Activated T-cell treated with anti-CD3 and anti-CD28 coated beads for 24 hours (primary cell): ENCODE measurements around the gene CLCN5.
"Not testable (repeated sequence)": the region's sequence is repeated elsewhere in the genome, so short reads cannot be mapped to it uniquely, and the experiment has no call there.

Experiments
- DNase-seq: peaks from one replicate; pipeline ENCODE4 v3.0.0-alpha.2; 2020; ENCODE audit warnings: low read depth

The CLCN5 gene

GRCh38 chrX:49996474-49996873, 74.1 kb downstream of the CLCN5 start:
- DNase-seq: no peak

DNA sequence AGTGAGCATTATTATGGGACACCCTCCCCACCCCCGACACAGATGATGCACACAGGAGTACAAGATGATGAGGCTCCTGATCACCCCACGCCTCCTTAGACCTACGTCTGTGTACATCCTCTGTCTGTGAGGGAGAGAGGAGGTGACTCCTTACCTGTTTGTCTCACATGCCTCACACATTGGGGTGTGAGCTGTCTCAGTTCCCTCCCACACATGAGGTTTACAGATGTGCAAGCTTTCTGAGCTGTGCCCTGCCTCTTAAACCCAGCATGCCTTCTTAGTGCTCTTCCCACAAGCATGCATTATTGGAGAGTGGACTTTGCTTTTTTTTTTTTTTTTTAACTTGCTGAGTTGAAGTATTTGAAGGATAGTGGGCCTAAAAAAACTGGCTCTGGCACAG, 76.7 kb downstream of the CLCN5 start:
- DNase-seq: no peak

DNA sequence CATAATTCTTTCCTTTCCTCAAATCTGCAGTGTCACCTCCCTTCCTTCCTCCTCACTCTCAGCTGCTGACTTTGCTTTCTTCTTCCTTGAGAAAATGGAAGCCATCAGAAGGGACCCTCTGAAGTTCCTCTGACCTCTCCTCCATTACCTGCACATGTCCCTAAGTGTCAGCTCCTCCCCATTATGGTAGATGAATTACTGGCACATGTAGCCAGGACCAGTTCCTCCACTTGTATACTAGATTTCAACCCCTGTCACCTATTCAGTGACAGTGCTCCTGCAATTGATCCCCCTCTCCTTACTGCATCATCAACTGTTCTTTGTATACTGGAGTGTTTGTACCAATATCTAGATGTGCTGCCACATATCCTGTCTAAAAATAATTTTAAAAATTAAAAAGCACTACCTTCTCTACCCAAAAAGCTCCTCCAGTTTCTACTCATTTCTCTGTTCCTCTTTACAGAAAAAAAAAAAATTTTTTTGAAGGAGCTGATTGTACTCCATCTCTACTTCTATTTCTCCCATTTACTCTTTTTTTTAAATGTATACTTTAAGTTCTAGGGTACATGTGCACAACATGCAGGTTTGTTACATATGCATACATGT, 78.6 kb downstream of the CLCN5 start:
- DNase-seq: no peak

DNA sequence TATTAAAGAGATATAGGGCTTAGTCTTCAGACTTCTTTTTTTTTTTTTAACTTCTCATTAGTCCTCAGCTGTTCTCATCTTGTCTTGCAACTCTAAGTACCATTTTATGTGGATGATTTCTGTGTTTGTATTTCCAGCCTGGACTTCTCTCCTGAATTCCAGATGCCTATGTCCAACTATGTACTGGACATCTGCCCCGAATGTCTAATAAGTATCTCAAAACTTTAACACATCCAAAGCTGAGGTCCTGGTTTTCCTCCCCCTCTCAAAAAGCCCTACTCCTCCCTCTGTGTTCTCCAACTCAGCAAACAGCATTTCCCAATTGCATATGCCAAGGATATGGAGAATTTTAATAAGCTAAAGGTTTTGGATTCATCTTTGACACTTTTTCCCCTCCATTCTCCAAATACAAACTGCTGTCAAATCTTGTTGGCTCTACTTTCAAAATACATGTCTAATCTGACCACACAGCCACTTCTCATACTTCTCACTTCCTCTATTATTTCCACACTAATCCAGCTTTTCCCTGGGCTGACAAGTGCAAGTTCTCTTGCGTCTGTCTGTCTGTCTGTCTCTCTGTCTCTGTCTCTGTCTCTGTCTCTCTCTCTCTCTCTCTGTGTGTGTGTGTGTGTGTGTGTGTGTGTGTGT, 79.8 kb downstream of the CLCN5 start:
- no peak for DNase-seq

GRCh38 chrX:50003467-50003866, 81.1 kb downstream of the CLCN5 start:
- DNase-seq: no peak

DNA sequence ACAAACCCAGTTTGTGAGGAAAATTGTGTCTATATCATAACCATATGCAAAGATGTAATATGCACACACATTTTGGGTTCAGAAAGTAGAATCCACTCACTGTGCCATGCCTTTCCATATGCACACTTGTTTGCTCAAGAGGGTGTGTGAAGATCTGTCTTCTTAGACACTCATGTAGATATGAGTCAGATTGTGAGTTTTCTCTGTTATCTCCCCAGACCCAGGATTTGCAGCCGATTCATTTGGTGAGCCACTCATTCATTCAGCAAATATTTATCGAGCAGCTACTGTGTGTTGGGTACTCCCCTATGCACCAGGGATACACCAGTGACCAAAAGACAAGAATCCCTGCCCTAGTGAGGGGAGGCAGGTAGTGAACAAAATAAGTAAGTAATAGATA, 81.5 kb downstream of the CLCN5 start:
- no peak for DNase-seq

- not testable (repeated sequence) for DNase-seq
Measured at GRCh38 chrX:50025591-50025990, 103.2 kb downstream of the CLCN5 start.

DNA sequence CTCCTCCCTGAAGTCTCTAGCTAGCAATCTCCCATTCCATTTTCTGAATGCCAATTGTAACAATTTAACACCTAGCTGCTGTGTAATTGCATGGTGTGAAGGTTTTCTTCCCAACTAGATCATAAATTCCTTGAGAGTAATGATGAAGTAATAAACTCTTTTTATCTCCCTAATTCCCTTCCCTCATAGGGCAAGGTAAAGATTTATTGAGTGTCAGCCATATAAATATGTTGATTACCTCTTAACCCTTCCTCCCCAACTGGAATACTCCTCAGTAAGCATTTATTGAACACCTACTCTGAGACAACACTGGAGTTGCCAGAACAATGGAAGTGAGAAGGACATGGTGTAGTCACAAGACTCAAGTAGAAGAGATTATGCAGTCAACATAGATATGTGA, 112.7 kb downstream of the CLCN5 start:
- DNase-seq: no peak

- DNase-seq: no peak
Measured at GRCh38 chrX:50036426-50036825, 114.0 kb downstream of the CLCN5 start.

GRCh38 chrX:50045823-50046222, 123.4 kb downstream of the CLCN5 start:
- no peak for DNase-seq

DNA sequence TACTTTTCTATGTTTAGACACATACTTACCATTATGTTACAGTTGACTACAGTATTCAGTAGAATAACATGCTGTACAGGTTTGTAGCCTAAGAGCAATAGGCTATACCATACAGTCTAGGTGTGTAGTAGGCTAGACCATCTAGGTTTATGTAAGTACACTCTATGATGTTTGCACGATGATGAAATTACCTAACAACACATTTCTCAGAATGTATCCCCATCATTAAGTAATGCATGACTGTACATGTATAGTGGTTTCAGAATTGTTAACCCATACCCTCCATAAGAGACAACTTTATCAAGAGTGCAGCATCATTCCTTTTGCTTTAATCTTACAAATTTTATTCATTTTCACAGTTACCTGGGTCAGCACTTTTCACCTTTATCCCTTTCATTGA, 126.8 kb downstream of the CLCN5 start:
- DNase-seq: no peak

DNA sequence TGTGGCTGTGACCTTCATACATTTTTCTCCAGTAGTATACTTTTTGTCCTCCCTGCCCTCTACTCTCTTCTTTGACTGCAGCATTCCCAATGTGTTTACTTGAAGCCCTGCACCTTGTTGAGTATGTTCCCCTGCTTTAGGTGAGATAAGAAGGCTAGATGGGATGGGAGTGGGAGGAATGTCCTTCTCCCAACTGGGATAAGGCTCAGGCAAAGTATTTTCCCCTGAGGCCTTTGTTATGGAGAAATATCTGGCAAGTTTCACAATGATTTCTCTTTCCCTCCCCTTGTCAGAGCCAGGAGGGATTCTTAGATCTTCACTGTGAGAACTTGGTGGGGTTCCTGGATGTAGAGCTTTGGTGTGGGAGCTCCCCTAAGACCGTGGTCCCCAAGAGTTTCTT, 131.8 kb downstream of the CLCN5 start:
- DNase-seq: no peak

GRCh38 chrX:50066318-50066937, 144.0 kb downstream of the CLCN5 start:
- DNase-seq: no peak

GRCh38 chrX:50067435-50068284, 145.3 kb downstream of the CLCN5 start:
- no peak for DNase-seq

GRCh38 chrX:50068285-50068563, 145.8 kb downstream of the CLCN5 start:
- DNase-seq: no peak

GRCh38 chrX:50068893-50069292, 146.5 kb downstream of the CLCN5 start:
- no peak for DNase-seq

DNA sequence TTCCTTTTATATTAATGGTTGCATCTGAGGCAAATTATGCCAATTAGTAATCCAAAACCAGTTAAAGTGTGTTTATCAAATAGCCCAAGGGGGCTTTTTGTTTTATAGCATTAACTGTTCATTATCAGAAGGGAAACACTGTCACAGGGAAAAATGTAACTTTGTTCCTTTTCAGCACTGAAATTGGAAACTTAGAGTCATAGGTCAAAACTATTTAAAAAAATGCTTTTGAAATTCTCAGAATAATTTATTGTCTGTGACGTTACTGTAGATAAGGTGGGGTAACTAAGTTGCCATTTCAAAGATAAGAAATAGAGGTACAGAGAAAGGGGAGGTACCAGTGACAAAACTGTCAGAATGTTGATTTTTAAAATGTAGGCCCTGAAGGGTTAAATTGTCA, 149.1 kb downstream of the CLCN5 start:
- no peak for DNase-seq

- DNase-seq: no peak
Measured at GRCh38 chrX:50072110-50072509, 149.7 kb downstream of the CLCN5 start.

DNA sequence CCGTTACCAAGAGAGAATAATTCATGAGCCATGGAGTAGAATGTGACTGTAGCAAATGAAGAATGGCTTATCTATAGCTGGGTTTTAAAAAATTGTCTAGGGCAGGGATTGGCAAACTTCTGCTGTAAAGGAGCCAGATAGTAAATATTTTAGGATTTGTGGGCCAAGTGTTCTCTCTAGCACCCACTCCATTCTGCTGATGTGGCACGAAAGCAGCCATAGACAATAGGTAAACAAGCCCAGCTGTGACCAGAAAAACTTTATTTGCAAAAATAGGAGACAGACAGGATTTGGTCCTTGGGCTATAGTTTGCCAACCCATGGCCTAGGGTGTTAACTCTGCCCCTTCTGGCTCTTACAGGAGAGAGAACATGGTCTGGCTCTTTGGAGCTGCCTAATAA, 151.2 kb downstream of the CLCN5 start:
- no peak for DNase-seq

- no peak for DNase-seq
Measured at GRCh38 chrX:50075630-50076339, 153.4 kb downstream of the CLCN5 start.

- no peak for DNase-seq
Measured at GRCh38 chrX:50081282-50081889, 159.0 kb downstream of the CLCN5 start.

- no peak for DNase-seq
Measured at GRCh38 chrX:50082741-50083140, 160.3 kb downstream of the CLCN5 start.
